Measurements from ENCODE around the gene LELP1. TPM values are rescaled to one million over a fixed set of nuclear protein-coding genes. Genes with fewer than 3 reads are reported as not detected.

The LELP1 gene
- total RNA-seq, 1 experiment from 2014 or later = not detected

- Mint-ChIP-seq H3K27me3 (ENCODE audit: low read depth) (peaks cover 3% of the 10 kb centered on the region), H3K4me1 (peaks cover 4 to 17% of the 10 kb centered on the region in 2 experiments)
- H3K18ac ChIP-seq (ENCODE audit: insufficient read length, low read depth, low read length) = no peak overlapping the region
These were observed 10.5 kb upstream of the LELP1 start for GRCh38 chr1:153192697-153193096.

More at GRCh38 chr1:153192697-153193096, 10.5 kb upstream of the LELP1 start:
- Histone ChIP-seq H2BK120ac (ENCODE audit: low read depth, low read length, poor library complexity, severe bottlenecking) (no peak overlapping the region), H3K4ac (ENCODE audit: low read depth, low read length) (no peak overlapping the region), H3K4me2 (ENCODE audit: insufficient read depth, insufficient read length, low read length) (no peak overlapping the region), H3K79me1 (ENCODE audit: insufficient read depth, low read depth, low read length, poor library complexity, severe bottlenecking) (no peaks in the 10 kb centered on the region), H3K79me2 (ENCODE audit: insufficient read depth, low read length) (no peaks in the 10 kb centered on the region), H4K20me1 (ENCODE audit: control insufficient read depth, insufficient read depth, insufficient read length) (no peaks in the 10 kb centered on the region), H3K27ac (ENCODE audit: insufficient read length, low read depth, low read length) (no peak overlapping the region), H4K8ac (replicated peaks; ENCODE audit: insufficient read length, low read depth, low read length) (no peak overlapping the region), H2AFZ (ENCODE audit: low read length) (no peak overlapping the region), H3K23me2 (ENCODE audit: insufficient read length, low read depth, low read length, poor library complexity, severe bottlenecking) (no peaks in the 10 kb centered on the region), H3T11ph (ENCODE audit: low read length) (no peak overlapping the region), H3K4me1 (ENCODE audit: insufficient read depth, low read length) (no peaks in the 10 kb centered on the region; the same call in 1 of the 2 replicates), H4K5ac (ENCODE audit: insufficient read length, low read depth, low read length) (no peak overlapping the region), H3K23ac (ENCODE audit: insufficient read length, low read depth, low read length) (no peak overlapping the region), H2BK15ac (ENCODE audit: low read depth, low read length) (no peak overlapping the region), H3K9me3 (ENCODE audit: control insufficient read depth, low read depth, low read length) (no peaks in the 10 kb centered on the region), H2BK12ac (ENCODE audit: insufficient read length, low read depth, low read length) (no peak overlapping the region), H3K56ac (ENCODE audit: insufficient read length, low read depth, low read length) (no peak overlapping the region), H4K91ac (ENCODE audit: insufficient read length, low read depth, low read length) (no peak overlapping the region), H2BK20ac (ENCODE audit: low read depth, low read length, poor library complexity, severe bottlenecking) (no peak overlapping the region), H3K14ac (ENCODE audit: insufficient read depth, low read length) (no peak overlapping the region), H3K27me3 (ENCODE audit: insufficient read depth, low read length) (no peaks in the 10 kb centered on the region), H3K9ac (ENCODE audit: extremely low read depth, insufficient read length, low read length) (no peak overlapping the region), H2AK5ac (ENCODE audit: insufficient read length, low read length) (no peak overlapping the region), H2BK5ac (ENCODE audit: insufficient read length, low read length) (no peak overlapping the region)
- TF ChIP-seq CTCF (conservative IDR thresholded peaks at IDR 0.05) = peak; percentile 91
- Mint-ChIP-seq H3K9me3 (peaks cover 4 to 11% of the 10 kb centered on the region in 2 experiments; a peak in 4 of 5 replicates), H3K4me3 (no peak overlapping the region), H3K27ac (no peak overlapping the region), H3K36me3 (ENCODE audit: insufficient read depth in 1 of 3, low read depth in 3 of 3) (no peaks in the 10 kb centered on the region; a peak in 2 of 7 replicates)
- WGBS (ENCODE audit: extremely low coverage, insufficient read length, low lambda C conversion rate) = no CpG with 5 or more reads among the region's 3 CpGs
- DNase-seq = peak; percentile 43

Data from H9 (cell line).